ENCODE measurements around the gene TMEM174. TPM values are rescaled to one million over a fixed set of nuclear protein-coding genes. Genes with fewer than 3 reads are reported as not detected.
A peak's percentile ranks its signal among the peaks of the same experiment; 100 is the strongest.
"Not testable (repeated sequence)": the region's sequence is repeated elsewhere in the genome, so short reads cannot be mapped to it uniquely, and the experiment has no call there.

Gene TMEM174
- total and polyA plus RNA-seq, 5 donors from 2014 or later, result not detected

GRCh38 chr5:73219336-73219735 is 46.3 kb downstream of the TMEM174 start:
- not testable (repeated sequence) for H3K4me3 ChIP-seq (ENCODE audit: low read depth, low read length); H3K36me3 Mint-ChIP-seq; H3K9me3 Mint-ChIP-seq; H3K9me3 ChIP-seq (ENCODE audit: control insufficient read depth in 2 of 2, low read length in 2 of 2); H3K36me3 ChIP-seq (ENCODE audit: control insufficient read depth, insufficient read depth, low read length); ATAC-seq (ENCODE audit: low read depth in 2 of 2); H3K4me3 Mint-ChIP-seq; H3K4me1 ChIP-seq (ENCODE audit: control insufficient read depth, insufficient read depth, low read length, poor library complexity, severe bottlenecking); H3K27ac Mint-ChIP-seq; H3K27ac ChIP-seq (ENCODE audit: insufficient read depth, low read length, poor library complexity, severe bottlenecking)
- peaks cover 26% of the 10 kb centered on the region for H3K27me3 ChIP-seq (ENCODE audit: control insufficient read depth, insufficient read depth, low read length)
- peaks cover 0 to 12% (median 4%) of the 10 kb centered on the region in 4 donors for H3K4me1 Mint-ChIP-seq
- peaks cover 85% of the 10 kb centered on the region for H3K27me3 Mint-ChIP-seq
- DNase-seq, result peak in 1 of 3 donors; percentile 4

GRCh38 chr5:73221161-73221560 is 48.2 kb downstream of the TMEM174 start:
- ATAC-seq (ENCODE audit: low read depth in 2 of 2) (no peak), DNase-seq (no peak)
- Mint-ChIP-seq H3K4me3 (no peak overlapping the region), H3K27ac (no peak overlapping the region), H3K36me3 (no peaks in the 10 kb centered on the region), H3K4me1 (peaks cover 0 to 3% (median under 1%) of the 10 kb centered on the region in 4 donors), H3K9me3 (peaks cover 0 to 6% (median 0%) of the 10 kb centered on the region in 7 donors), H3K27me3 (peaks cover 87% of the 10 kb centered on the region)
- H3K9me3 ChIP-seq (ENCODE audit: control insufficient read depth in 2 of 2, low read length in 2 of 2), result no peaks in the 10 kb centered on the region
- H3K36me3 ChIP-seq (ENCODE audit: control insufficient read depth, insufficient read depth, low read length), result no peaks in the 10 kb centered on the region
- peaks cover 2% of the 10 kb centered on the region for H3K4me1 ChIP-seq (ENCODE audit: control insufficient read depth, insufficient read depth, low read length, poor library complexity, severe bottlenecking)
- H3K27ac ChIP-seq (ENCODE audit: insufficient read depth, low read length, poor library complexity, severe bottlenecking), result no peak overlapping the region
- H3K4me3 ChIP-seq (ENCODE audit: low read depth, low read length), result no peak overlapping the region
- peaks cover 29% of the 10 kb centered on the region for H3K27me3 ChIP-seq (ENCODE audit: control insufficient read depth, insufficient read depth, low read length)

GRCh38 chr5:73221726-73222125 is 48.7 kb downstream of the TMEM174 start:
- no peak overlapping the region for H3K27ac ChIP-seq (ENCODE audit: insufficient read depth, low read length, poor library complexity, severe bottlenecking)
- no peaks in the 10 kb centered on the region for H3K36me3 ChIP-seq (ENCODE audit: control insufficient read depth, insufficient read depth, low read length)
- H3K4me1 Mint-ChIP-seq, result no peaks in the 10 kb centered on the region
- ATAC-seq (ENCODE audit: low read depth in 2 of 2), result no peak
- peaks cover 87% of the 10 kb centered on the region for H3K27me3 Mint-ChIP-seq
- H3K9me3 ChIP-seq (ENCODE audit: control insufficient read depth in 2 of 2, low read length in 2 of 2), result no peaks in the 10 kb centered on the region
- no peak overlapping the region for H3K4me3 Mint-ChIP-seq
- DNase-seq, result no peak
- peaks cover 29% of the 10 kb centered on the region for H3K27me3 ChIP-seq (ENCODE audit: control insufficient read depth, insufficient read depth, low read length)
- H3K9me3 Mint-ChIP-seq, result peaks cover 0 to 6% (median 0%) of the 10 kb centered on the region in 7 donors
- H3K4me1 ChIP-seq (ENCODE audit: control insufficient read depth, insufficient read depth, low read length, poor library complexity, severe bottlenecking), result no peaks in the 10 kb centered on the region
- H3K27ac Mint-ChIP-seq, result no peak overlapping the region
- no peak overlapping the region for H3K4me3 ChIP-seq (ENCODE audit: low read depth, low read length)
- no peaks in the 10 kb centered on the region for H3K36me3 Mint-ChIP-seq

- DNase-seq (no peak), ATAC-seq (ENCODE audit: low read depth in 2 of 2) (no peak)
- Mint-ChIP-seq H3K36me3 (no peaks in the 10 kb centered on the region), H3K27ac (no peak overlapping the region), H3K9me3 (peaks cover 0 to 6% (median 0%) of the 10 kb centered on the region in 7 donors), H3K27me3 (peaks cover 86% of the 10 kb centered on the region), H3K4me1 (no peaks in the 10 kb centered on the region), H3K4me3 (no peak overlapping the region)
- H3K36me3 ChIP-seq (ENCODE audit: control insufficient read depth, insufficient read depth, low read length), result no peaks in the 10 kb centered on the region
- no peak overlapping the region for H3K27ac ChIP-seq (ENCODE audit: insufficient read depth, low read length, poor library complexity, severe bottlenecking)
- no peaks in the 10 kb centered on the region for H3K9me3 ChIP-seq (ENCODE audit: control insufficient read depth in 2 of 2, low read length in 2 of 2)
- no peak overlapping the region for H3K4me3 ChIP-seq (ENCODE audit: low read depth, low read length)
- no peaks in the 10 kb centered on the region for H3K4me1 ChIP-seq (ENCODE audit: control insufficient read depth, insufficient read depth, low read length, poor library complexity, severe bottlenecking)
- H3K27me3 ChIP-seq (ENCODE audit: control insufficient read depth, insufficient read depth, low read length), result peaks cover 29% of the 10 kb centered on the region
Measured at GRCh38 chr5:73222173-73222572, 49.2 kb downstream of the TMEM174 start.

Other genes with a start within 250 kb of the TMEM174 start
- 2.2 TPM for gene FCHO2, start 217.2 kb upstream of the TMEM174 start, total RNA-seq
- gene FCHO2, start 217.2 kb upstream of the TMEM174 start, polyA plus RNA-seq, result under 1 TPM; 0.52 to 0.93 (median 0.80) TPM
- not detected for gene TMEM171, start 52.6 kb upstream of the TMEM174 start, total RNA-seq
- not detected for gene TMEM171, start 52.6 kb upstream of the TMEM174 start, polyA plus RNA-seq

Measured in CD4-positive, CD25-positive, alpha-beta regulatory T cell (primary cell).